ENCODE measurements around the gene MACROD1.

MACROD1 gene

DNA sequence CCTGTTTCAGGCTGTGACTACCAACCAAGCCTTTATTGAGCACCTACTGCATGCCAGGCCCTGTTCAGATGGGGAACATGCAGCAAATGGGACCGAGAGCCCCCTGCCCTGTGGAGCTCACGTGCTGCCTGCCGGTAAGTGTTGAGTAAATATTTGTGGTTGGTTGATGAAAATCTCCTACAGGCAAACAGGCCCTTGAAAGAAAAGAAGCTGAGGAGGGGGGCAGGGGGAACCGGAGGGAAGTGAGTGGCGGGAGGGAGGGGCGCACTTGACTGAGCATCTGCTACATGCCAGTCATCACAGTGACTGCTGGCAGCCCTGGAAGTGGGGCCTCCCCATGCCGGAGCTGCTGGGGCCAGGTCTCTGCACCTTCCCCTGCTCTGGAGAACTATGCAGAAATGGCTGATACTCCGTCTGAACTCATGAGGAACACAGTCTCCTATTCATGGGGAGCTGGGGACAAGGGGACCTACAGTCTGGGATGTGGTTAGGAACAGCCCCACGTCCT lies 34.2 kb downstream of the MACROD1 start:
- DNase-seq (ENCODE audit: low read depth in 2 of 2) = no peak

DNA sequence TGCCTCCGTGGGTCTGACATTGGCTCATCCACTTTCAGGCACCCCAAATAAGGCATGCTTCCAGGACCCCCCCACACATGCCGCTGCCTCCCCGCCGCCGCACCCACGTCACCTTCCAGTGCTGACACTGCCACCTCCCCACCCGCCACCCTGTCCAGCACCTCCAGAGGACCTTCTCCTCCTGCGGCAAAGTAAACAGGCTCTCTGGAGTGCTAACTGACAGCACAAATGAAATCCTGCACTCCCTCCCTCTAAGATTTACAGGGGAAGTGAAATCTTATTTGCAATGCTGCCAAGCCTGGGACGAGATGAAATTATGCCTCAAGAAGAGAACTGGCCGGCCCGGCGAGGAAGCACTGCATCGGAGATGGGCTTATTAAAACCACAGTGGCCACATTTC lies 35.3 kb downstream of the MACROD1 start:
- DNase-seq (ENCODE audit: low read depth in 2 of 2) = no peak

DNA sequence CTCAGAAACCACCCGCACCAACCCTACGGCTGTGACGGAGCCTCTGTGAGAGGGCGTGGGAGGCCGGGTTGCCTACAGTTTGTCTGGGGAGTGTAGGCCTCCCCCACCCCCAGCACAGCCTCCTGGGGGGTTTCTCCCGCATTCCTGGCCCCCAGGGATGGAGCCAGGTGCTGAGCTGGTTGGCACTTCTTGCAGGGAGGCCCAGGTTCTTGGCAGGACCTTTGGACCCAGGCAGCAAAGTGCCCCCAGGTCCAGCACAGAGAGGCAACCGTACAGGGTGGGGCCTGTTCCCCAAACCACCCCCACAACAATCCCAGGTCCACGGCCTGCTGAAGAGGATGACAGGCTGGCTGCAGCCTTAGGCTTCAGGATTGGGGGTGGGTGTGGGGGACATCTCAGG lies 36.5 kb downstream of the MACROD1 start:
- no peak for DNase-seq (ENCODE audit: low read depth in 2 of 2)

DNA sequence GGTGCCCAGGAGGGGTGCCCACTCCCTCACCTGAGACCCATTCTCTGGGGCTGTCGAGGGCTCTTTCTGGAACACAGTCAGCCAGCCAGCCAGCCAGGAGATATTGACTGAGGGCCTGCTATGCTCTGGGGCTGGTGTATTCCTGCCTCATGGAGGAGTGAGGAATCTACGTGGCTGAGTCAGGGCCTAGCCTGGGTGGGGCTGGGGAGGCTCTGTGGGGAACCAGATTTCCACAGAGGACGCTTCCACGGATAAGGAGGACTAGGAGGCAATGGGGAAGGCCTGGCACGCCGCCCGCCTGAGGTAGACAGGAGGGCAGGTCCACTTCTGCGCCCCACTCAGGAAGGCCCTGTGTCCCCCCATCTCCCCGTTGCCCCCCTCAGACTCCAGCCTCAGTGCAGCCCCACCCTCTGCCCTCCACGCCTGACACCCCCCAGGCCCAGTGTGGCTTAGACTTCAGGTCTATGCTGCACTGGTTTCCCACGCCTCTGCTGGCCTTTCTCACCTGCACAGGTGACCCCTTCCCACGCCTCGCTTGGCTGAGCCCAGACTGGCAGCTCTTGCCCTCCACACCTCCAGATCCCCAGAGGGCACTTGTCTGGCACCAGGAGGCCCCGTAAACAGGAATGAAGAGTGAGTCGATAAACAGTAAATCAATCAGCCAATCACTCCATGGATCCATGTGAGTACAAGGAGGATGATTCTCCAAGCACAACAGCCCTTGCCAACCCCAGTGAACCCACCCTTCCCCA lies 37.5 kb downstream of the MACROD1 start:
- no peak for DNase-seq (ENCODE audit: low read depth in 2 of 2)

DNA sequence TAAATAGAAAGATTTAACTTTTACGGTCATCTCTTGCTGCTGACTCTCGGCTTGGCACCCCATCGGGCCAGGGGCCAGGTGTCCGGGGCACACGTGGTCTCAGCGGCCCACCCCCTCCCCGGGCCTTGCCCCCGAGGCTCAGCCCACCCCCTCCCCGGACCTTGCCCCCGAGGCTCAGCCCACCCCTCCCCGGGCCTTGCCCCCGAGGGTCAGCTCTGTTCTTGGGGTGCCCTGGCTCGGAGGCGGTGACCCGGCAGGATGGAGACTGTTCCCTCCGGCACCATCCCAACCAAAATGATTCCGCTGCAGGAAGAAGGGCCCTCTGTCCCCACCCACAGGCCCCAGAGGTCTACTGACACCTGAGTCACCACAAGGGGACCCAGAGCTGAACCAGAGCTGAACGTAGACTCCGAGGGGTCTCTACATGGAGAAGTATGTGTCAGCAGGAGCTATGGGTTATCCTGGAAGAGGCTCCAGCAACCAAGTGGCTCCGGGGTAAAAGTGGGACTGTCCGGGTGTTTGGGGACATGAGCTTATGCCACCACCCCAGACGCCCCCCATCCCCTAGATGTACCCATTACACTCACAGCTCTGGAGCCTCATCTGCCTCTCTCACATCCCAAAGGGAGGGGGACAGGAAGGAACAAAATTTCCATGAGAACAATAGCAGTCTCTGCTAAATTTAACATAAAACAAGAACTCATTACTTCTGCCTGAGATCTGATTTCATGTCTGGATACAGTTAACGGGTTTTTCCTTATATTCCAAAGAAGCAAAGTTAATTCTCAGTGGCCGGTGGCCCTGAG lies 38.4 kb downstream of the MACROD1 start:
- no peak for DNase-seq (ENCODE audit: low read depth in 2 of 2)

DNA sequence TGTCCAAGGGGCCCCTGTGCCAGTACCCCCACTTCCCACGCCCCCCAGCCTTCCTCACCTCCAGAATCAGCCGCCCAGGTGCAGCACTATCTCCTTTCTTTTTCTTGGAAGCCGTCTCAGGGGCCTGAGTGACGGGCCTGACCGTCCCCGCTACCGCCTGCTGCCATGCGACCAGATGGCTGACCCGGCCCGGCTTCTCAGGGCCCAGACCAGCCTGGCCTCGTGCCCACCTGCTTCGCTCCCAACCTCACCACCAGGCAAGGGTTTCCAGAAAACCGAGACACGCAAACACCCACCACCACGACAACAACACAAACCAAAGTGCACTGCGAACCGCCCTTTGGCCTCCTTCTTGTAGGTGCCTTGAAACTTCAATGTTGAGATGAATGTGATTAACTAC lies 39.1 kb downstream of the MACROD1 start:
- DNase-seq (ENCODE audit: low read depth in 2 of 2) = no peak

DNA sequence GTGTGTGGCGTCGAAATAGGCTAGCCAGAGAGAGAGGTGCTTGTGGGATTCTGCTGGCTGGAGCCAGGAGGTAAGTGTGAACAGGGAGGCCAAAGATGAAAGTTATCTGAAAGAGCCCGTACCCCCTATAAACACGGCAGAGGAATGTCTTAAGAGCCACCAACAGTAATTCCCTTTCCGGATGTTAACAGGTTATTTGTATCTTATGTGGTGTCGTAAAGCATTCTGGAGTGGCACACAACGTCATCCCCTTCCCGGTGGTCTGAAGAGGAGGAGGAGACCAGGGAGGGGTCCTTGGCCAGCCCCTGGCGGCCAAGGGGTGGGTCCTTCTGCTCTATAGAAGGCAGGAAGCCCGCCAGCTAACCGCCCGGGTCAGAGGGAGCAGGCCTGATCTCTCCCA lies 39.5 kb downstream of the MACROD1 start:
- no peak for DNase-seq (ENCODE audit: low read depth in 2 of 2)

DNA sequence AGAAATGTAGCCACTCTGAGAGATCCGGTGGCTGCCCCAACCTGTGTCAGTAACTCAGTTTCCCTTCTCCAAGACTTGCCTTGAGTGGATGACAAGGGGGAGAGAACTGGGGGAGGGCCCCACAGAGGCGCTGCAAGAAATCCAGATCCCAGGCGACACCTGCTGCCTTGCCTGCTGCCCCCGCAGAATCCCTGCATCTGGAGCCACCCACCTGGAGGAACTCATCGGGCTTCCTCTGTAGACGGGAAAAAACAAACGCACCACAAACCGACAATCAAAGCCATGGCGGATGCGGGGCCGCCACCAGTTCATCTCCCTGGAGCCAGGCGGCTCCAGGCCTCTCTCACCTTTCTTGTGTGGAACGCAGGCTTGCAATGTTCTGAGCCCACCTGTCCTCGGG lies 40.2 kb downstream of the MACROD1 start:
- no peak for DNase-seq (ENCODE audit: low read depth in 2 of 2)

DNA sequence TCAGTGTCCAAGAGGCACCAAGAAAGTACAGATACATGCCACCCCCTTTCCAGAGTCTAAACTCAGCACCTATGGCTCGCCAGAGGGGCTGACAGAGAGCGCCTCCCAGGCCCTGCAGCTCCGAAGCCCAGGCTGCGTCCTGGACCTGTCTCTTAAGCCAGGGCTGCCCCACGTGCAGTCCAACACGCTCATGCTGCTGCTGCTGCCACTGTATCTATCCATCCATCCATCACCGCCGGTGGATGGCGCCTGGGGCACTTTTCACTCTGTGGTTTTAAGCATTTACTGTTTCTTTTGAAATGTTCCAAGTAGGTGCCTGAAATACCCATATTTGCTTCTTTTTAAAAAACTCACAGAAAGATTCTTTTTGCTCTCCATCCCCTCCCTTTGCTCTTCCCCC lies 41.8 kb downstream of the MACROD1 start:
- no peak for DNase-seq (ENCODE audit: low read depth in 2 of 2)

DNA sequence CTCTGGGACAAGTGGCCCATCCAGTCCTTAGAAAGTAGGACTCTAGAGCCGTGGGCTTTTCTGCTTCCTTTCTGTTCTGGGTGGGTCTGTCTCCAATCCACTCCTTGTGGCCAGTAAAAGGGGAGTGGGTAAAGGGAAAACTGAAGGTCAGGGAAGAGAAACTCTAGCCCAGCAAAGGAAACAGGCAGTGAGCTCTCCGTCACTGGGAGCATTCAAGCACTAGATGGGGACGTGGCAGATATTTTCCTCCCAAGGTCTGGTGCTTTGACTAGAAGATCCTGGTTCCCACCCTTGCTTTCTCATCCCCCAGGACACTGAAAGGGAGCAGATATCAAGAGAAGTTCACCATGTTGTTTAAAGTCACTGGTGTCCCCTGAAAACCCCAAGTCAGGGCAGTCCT lies 42.2 kb downstream of the MACROD1 start:
- no peak for DNase-seq (ENCODE audit: low read depth in 2 of 2)

DNA sequence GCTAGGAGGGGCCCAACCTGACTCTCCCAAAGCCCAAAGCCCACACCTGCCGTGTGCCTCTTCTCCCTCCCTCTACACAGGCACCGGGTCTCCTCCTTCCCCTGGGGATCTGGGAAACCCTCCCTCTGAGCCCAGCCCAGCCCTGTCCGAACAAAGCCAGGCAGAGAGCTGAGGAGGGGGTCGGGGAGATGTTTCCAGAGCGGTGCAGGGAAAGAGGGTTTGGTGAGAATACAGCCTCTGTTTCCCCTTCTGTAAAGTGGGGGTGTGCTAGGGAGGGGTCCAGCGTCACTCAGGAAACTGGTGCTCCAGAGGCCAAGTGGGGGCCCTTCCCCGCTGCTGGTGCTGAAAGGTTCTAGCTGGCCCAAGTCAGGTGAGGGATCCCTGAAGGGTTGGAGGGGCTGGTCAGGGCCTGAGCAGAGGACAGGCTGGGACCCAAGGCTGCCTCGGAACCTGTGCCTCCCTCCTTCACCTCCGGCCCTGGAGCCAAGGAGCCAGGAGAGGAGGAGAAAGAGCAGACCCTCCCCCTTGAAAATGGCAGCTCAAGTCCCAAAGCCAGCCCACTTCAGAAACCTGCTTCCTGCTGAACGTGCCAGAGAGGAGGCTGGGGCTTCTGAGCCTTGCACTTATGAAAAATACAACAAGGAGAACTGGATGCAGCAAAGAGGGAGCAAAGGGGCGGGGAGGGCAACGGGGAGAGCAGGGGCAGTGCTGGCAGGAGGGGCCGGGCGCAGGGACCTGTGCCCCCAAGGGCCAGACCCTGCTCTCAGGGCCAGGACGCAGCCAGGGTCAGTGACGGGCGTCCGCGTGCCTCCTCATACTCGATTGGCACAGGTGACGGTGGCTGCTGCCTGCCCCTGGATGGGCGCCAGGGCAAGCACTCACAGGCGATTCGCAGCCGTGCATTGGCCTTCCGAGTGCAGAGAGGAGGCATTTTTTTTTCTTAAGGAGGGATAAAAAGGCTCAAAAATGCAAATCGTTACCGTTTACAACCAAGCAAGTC lies 43.2 kb downstream of the MACROD1 start:
- no peak for DNase-seq (ENCODE audit: low read depth in 2 of 2)

DNA sequence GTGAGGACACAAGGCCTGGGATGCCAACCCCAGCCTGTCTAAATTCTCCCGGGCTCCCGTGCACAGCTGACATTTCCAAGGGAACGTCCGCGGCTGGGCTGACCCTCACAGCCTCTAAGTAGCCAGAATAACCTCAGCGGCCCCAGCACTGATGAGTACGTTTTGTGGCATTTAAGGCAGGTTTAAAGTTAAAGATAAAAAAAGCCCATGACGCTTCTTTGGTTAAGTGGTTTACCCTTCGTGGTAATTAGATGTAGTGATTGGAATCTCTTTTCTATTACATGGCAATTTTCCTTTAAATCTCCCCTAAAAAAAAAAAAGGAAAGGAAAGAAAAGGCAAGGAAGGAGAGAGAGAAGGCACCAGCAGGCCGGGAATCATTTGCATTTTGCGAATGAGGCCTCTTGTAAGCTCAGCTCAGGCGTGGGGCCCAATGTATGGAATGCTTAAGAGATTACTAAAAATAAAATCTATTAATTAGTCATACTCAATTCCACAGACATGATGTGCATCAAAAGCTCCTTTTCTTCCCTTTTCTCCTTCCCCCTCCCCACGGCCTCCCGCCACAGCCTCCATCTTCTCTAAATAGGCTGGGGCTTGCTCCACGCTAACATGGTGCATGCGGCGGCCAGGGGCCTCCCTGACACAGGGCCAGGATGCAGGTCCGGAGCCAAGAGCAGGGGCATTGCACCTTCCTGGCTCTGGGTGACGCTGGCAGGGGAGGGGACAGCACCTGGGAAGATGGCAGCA lies 44.1 kb downstream of the MACROD1 start:
- no peak for DNase-seq (ENCODE audit: low read depth in 2 of 2)

DNA sequence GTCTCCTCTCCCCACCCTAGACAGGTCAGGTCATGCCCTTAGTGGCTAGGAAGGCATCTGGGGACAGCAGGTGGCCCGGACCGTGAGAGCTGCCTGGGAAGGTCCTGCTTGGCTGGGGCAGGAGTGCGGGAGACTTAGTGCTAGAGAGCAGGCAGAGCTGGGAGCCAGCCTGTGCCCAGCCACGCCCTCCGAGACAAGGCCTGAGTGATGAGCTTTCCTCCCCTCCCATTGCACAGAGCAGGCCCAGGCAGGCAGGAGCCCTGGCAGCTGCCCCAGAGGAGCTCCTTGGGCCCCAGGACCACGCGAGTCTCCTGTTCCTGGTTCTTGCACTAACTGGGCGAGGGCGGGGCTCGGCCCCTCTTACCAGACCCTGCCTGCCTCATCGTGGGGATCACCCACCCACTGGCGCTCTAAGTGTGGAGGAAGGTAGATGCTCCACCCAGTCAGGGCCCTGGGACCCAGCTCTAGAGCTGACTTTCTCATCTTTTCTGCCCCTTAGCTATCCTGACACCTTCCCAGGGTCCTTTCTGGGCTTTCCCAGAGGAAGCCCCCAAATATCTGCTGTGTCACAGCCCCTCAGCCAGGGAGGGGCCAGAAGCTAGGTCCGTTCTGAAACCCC lies 44.9 kb downstream of the MACROD1 start:
- no peak for DNase-seq (ENCODE audit: low read depth in 2 of 2)

DNA sequence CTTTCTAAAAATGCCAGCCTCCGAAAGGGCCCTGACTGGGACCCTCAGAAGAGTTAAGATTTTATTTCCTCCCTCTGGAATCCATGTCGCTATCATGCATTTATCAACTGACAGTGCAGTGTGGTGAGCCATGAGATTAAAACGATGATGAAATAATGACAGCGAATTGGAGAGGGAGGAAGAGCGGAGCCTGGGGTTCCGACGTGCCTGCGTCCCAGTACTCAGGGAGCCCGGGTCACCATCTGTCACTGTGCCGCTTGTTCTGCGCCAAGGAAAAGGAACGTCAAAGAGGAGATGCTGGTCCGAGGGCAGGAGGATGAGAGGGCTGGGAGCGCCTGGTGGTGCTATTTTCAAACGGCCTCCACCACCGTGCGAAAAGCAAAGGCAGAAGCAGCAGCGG lies 46.2 kb downstream of the MACROD1 start:
- no peak for DNase-seq (ENCODE audit: low read depth in 2 of 2)

DNA sequence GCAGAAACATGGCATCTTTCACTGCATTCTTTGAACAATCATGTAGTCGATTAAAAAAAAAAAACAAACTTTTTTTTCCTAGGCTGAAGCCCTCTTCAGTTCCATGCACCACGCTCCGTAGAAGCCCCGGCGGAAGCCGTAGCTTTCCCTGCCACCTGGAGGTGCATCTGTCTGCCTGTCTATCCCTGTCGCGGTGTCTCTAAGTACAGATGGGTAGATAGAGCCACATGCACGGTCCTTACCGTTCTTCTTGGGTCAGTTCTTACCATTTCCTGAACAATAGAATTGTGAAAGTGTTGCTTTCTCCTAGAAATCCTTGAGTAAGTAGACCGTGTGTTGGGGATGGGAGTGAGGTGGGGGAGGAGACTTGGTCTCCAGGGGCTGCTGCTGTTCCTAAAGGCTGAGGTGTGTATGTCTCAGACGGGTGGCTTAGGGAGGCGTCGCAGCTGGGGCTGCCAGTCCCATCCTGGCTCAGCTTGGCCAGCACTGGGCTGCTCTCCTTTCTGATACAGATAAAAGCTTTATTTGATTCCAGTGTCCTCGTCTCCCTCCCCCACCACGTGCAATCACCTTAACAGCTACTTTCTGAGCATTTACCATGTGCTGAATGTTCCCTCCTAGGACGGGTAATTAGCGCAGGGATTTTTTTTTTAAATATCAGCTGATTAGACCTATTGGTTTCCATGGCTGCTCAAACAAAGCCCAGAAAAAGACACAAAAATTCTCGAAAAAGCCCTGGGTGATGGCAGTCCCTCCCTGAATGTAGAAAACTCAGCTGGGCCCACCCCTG lies 46.8 kb downstream of the MACROD1 start:
- DNase-seq (ENCODE audit: low read depth in 2 of 2) = no peak

DNA sequence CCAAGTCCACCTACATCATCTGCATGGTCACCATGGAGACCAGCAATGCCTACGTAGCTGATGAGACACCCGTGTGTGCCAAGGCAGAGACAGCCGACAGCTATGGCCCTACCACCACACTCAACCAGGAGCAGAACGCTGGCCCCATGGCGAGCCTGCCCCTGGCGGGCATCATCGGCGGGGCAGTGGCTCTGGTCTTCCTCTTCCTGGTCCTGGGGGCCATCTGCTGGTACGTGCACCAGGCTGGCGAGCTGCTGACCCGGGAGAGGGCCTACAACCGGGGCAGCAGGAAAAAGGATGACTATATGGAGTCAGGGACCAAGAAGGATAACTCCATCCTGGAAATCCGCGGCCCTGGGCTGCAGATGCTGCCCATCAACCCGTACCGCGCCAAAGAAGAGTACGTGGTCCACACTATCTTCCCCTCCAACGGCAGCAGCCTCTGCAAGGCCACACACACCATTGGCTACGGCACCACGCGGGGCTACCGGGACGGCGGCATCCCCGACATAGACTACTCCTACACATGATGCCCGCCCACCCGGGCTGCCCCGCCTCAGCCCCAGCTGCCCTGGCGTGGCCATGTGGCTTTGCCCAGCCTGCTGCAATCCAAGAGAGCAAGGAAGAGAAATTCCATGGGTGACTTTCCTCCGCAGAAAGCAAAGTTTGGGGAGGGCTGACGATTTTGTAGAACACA lies 48.0 kb downstream of the MACROD1 start:
- DNase-seq (ENCODE audit: low read depth in 2 of 2) = no peak

DNA sequence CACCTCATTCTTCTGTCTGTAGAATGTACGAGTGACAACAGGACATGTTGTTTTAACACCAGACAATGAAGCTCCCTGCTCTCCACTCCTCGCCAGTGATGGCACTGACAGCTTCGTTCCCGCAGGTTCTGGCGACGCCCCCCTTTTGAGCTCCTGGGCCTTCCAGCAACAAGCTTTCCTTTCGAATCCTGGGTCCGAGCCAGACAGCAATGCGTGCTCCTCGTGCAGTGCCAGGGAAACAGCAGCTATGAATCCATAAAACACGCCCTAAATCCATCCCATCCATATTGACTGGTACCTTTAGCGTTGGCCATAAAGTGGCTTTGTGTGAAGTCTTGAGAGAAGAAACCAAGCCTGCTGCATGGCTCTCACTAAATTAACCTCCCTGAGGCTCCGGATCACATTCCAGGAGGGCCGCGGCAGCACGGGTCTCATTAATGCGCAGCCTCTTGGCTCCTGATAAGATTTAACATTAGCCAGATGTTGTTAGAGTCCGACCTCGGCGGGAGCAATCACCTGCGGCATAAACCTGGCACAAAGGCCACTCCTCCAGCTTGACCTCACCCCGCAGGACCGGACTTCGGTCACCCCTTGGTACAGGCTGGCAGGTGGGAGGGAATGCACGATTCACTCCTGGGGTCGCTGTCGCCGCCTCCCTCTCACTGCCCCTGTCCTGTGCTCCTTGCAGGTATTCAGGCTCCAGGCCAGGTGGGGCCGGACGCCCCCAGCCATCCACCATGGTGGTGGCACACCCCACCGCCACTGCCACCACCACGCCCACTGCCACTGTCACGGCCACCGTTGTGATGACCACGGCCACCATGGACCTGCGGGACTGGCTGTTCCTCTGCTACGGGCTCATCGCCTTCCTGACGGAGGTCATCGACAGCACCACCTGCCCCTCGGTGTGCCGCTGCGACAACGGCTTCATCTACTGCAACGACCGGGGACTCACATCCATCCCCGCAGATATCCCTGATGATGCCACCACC lies 50.1 kb downstream of the MACROD1 start:
- DNase-seq (ENCODE audit: low read depth in 2 of 2) = no peak

DNA sequence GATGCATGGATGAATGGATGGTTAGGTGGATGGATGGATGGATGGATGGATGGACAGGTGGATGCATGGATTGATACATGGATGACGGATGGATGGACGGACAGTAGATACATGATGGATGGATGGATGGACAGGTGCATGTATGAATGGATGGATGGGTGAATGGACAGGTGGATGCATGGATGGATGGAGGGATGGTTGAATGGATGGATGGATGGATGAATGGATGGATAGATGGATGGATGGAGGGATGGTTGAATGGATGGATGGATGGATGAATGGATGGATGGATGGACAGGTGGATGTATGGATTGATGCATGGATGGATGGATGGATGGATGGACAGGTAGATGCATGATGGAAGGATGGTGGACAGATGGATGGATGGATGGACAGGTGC lies 51.7 kb downstream of the MACROD1 start:
- no peak for DNase-seq (ENCODE audit: low read depth in 2 of 2)

All from activated CD8-positive, alpha-beta memory T cell treated with anti-CD3 and anti-CD28 coated beads for 4 hours (primary cell).